ENCODE measurements around the gene ITGBL1.

DNA sequence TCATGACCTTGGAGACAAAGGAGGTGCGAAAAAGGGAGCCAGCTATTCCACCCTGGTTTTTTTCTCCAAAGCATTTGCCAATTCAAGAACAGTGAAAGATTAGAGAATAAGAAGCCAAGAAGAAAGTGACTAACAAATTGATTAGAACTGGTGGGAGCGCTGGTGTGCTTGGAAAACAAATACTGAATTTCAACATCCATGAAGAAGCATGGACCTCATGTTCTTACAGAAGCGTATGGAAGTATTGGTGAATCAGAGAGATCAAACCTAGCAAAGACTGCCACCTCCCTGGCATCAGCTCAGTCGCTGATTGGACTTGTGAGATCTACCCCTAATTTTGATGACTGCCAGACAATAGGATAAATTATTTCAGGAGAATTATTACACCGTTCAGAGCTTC, 195.3 kb downstream of the ITGBL1 start:
- TF ChIP-seq ZFHX2 (tag by site-specific recombination; conservative IDR thresholded peaks at IDR 0.05) (no peak), REST (tag by site-specific recombination; IDR thresholded peaks at IDR 0.05) (no peak)

All from HEK293 (cell line).